Adrenal gland (tissue), 12 donors: ENCODE measurements around the gene ABHD16A. TPM values are rescaled to one million over a fixed set of nuclear protein-coding genes. Genes with fewer than 3 reads are reported as not detected.

Experiments used
- DNase-seq, 7 donors: peaks; one replicate each; pipeline ENCODE4 v3.0.0-alpha.2; 2019 to 2020
- H3K27ac ChIP-seq, 5 donors: fragments of 200-600 bp; sonication (generic) in 4 of 5; 1 replicate in 3 of 5; 2 replicates in 2 of 5; pipeline versions ENCODE4 v1.5.1 to v1.8.0; 2016 to 2020; ENCODE audit warnings: mild to moderate bottlenecking in 1 of 5
- H3K27me3 ChIP-seq: fragments of 200-600 bp; 2 replicates; pipeline ENCODE4 v1.8.0; 2021
- H3K36me3 ChIP-seq, 2 donors: fragments of 200-600 bp; replicated peaks in 1 of 2; 1 replicate in 1 of 2; 2 replicates in 1 of 2; pipeline versions ENCODE4 v1.5.1 to v1.8.0; 2018 to 2022
- H3K4me1 ChIP-seq, 2 donors: fragments of 200-600 bp; replicated peaks in 1 of 2; 1 replicate in 1 of 2; 2 replicates in 1 of 2; pipeline versions ENCODE4 v1.5.1 to v1.8.0; 2018 to 2021
- H3K4me3 ChIP-seq, 4 donors: fragments of 200-600 bp; sonication (generic) in 3 of 4; one replicate each; pipeline ENCODE4 v1.5.1; 2016 to 2018
- H3K9me3 ChIP-seq, 3 donors: fragments of 200-600 bp; sonication (generic) in 1 of 3; replicated peaks in 1 of 3; 1 replicate in 2 of 3; 2 replicates in 1 of 3; pipeline versions ENCODE4 v1.5.1 to v1.8.0; 2016 to 2021
- CTCF ChIP-seq, 6 experiments: fragments of 450-650 bp in 4 of 6; fragments of 200-600 bp in 2 of 6; sonication (generic) in 1 of 6; IDR thresholded peaks; 1 replicate in 5 of 6; 2 replicates in 1 of 6; pipeline versions ENCODE4 v1.5.1 to v1.8.0; 2016 to 2021; ENCODE audit warnings: antibody characterized with exemption in 6 of 6, mild to moderate bottlenecking in 2 of 6, moderate library complexity in 1 of 6
- POLR2A ChIP-seq, 2 donors: fragments of 450-650 bp; IDR thresholded peaks; one replicate each; pipeline ENCODE4 v1.6.1; 2017; ENCODE audit warnings: antibody characterized with exemption in 2 of 2, mild to moderate bottlenecking in 2 of 2, moderate library complexity in 1 of 2
- WGBS, 4 donors: extraction: QIAGEN DNeasy Blood & Tissue Kit in 2 of 4; methylation state at CpG; one replicate each; pipeline versions ENCODE4 v1.1.5 to v1.1.7; 2013 to 2017; 5-methylcytosine and 5-hydroxymethylcytosine counted together
- intact Hi-C, 2 donors: fragments of 100-400 bp; cut with DNase I; formaldehyde crosslinking; loops; one replicate each; pipeline versions ENCODE4 v1.14.1 to v1.15.0; 2022 to 2023
- microRNA-seq, 3 donors: library from miRNA; unstranded; fragments of <30 nt; microRNA quantifications; one replicate each; pipeline ENCODE4, GENCODE V29; 2017 to 2020
- polyA plus RNA-seq, 3 donors: library from polyadenylated mRNA; stranded (reverse); fragments of 200-250 nt in 2 of 3; fragments of 350-450 nt in 1 of 3; fragmentation: Illumina TruSeq in 1 of 3; extraction: RNeasy Lipid Tissue Mini Kit (QIAGEN cat#74804) in 1 of 3; gene quantifications; one replicate each; pipeline ENCODE4 v1.2.3, GENCODE V29; 2013 to 2014
- small RNA-seq, 2 donors: library from RNA; depleted of rRNA; stranded (forward); fragments of <200 nt; gene quantifications; one replicate each; pipeline ENCODE3, GENCODE V24; 2016
- total RNA-seq, 9 donors: library from RNA; depleted of rRNA in 4 of 9; stranded (reverse); fragments of >200 nt in 4 of 9; fragments of 120-200 nt in 1 of 9; fragmentation: NEBNext Ultra II Directional in 1 of 9; extraction: Animal tissue kit (Norgen Biotek cat#: 25700) in 1 of 9; gene quantifications; one replicate each; pipeline versions ENCODE4 v1.1.0 to v1.2.4, GENCODE V29; 2013 to 2023
- donor health status: healthy with polysubstance abuse.
- donor health status: Bipolar disorder and iron deficiency.
- donor health status: DM: yes; HTN: yes; CAD: no.
- donor health status: DM: no; HTN: no; CAD: no.
- donor health status: DM: no; HTN: no; CAD: no.
- donor health status: DM: yes; HTN: yes; CAD: no.

Gene ABHD16A
- total and polyA plus RNA-seq, 12 donors = 38.7 to 73.1 (median 58.1) TPM

GRCh38 chr6:31639043-31639442 lies 64.1 kb downstream of the ABHD16A start:
- H3K36me3 ChIP-seq = peaks cover 0 to 98% of the 10 kb centered on the region in 2 donors
- WGBS, 4 donors = 70 to 81% (median 72%) methylated on average over 6 to 9 of the region's 9 CpGs
- DNase-seq = no peak

More at GRCh38 chr6:31639043-31639442, 64.1 kb downstream of the ABHD16A start:
- intact Hi-C loops = no loop called here
- no peaks in the 10 kb centered on the region for H3K9me3 ChIP-seq
- peaks cover 0 to 5% of the 10 kb centered on the region in 2 donors for H3K4me1 ChIP-seq
- no peaks in the 10 kb centered on the region for H3K27me3 ChIP-seq
- H3K27ac ChIP-seq = no peak overlapping the region
- no peak for TF ChIP-seq POLR2A (IDR thresholded peaks at IDR 0.05)
- TF ChIP-seq CTCF (IDR thresholded peaks at IDR 0.05) = no peak
- no peak overlapping the region for H3K4me3 ChIP-seq

Small RNA genes within 50 kb of the gene (microRNA-seq; reads per million reads assigned to microRNA genes)
- gene MIR4646 = 0.38 to 0.89 (median 0.85) reads per million in 3 donors

Small RNA genes within 50 kb of the gene (small RNA-seq; reads per million reads assigned to genes)
- gene LY6G6D (0 reads per million in 2 donors), gene MIR4646 (0 reads per million in 2 donors), gene RF00019 (0 reads per million in 2 donors)

Other genes starting within 250 kb of the ABHD16A start
Only the 30 nearest of the 39 such genes appear.
- gene ATP6V1G2, start 156.7 kb downstream of the ABHD16A start, total RNA-seq = 1 to 10 TPM in 7 of 9 donors, under 1 TPM in 2; 0.87 to 4.8 (median 2.8) TPM
- gene ATP6V1G2, start 156.7 kb downstream of the ABHD16A start, polyA plus RNA-seq = 1 to 10 TPM; 2.8 to 6.6 (median 5.6) TPM
- 10 to 100 TPM; 15.1 to 33.6 (median 27.9) TPM for gene NFKBIL1, start 155.7 kb downstream of the ABHD16A start, total RNA-seq
- gene NFKBIL1, start 155.7 kb downstream of the ABHD16A start, polyA plus RNA-seq = 10 to 100 TPM in 2 of 3 donors, 1 to 10 TPM in 1; 5.0 to 46.2 (median 27.6) TPM
- gene LTA, start 131.0 kb downstream of the ABHD16A start, total RNA-seq = 1 to 10 TPM in 2 of 9 donors, not detected in 7; 1.2 to 1.4 TPM
- under 1 TPM in 2 of 3 donors, not detected in 1; 0.20 to 0.72 TPM for gene LTA, start 131.0 kb downstream of the ABHD16A start, polyA plus RNA-seq
- gene TNF, start 127.8 kb downstream of the ABHD16A start, total RNA-seq = 1 to 10 TPM in 5 of 9 donors, under 1 TPM in 3, not detected in 1; 0.33 to 3.2 (median 1.2) TPM
- 1 to 10 TPM in 1 of 3 donors, under 1 TPM in 2; 0.22 to 1.0 (median 0.81) TPM for gene TNF, start 127.8 kb downstream of the ABHD16A start, polyA plus RNA-seq
- 1 to 10 TPM in 3 of 9 donors, under 1 TPM in 3, not detected in 3; 0.35 to 4.3 (median 0.95) TPM for gene LTB, start 120.9 kb downstream of the ABHD16A start, total RNA-seq
- gene LTB, start 120.9 kb downstream of the ABHD16A start, polyA plus RNA-seq = 1 to 10 TPM in 2 of 3 donors, under 1 TPM in 1; 0.31 to 6.7 (median 4.8) TPM
- 10 to 100 TPM in 8 of 9 donors, 1 to 10 TPM in 1; 5.8 to 29.0 (median 16.9) TPM for gene LST1, start 117.0 kb downstream of the ABHD16A start, total RNA-seq
- 10 to 100 TPM in 2 of 3 donors, 1 to 10 TPM in 1; 9.7 to 67.8 (median 49.2) TPM for gene LST1, start 117.0 kb downstream of the ABHD16A start, polyA plus RNA-seq
- under 1 TPM in 1 of 9 donors, not detected in 8; 0.46 TPM for gene NCR3, start 110.3 kb downstream of the ABHD16A start, total RNA-seq
- under 1 TPM in 2 of 3 donors, not detected in 1; 0.10 to 0.24 TPM for gene NCR3, start 110.3 kb downstream of the ABHD16A start, polyA plus RNA-seq
- gene AIF1, start 88.1 kb downstream of the ABHD16A start, total RNA-seq = 100 to 1,000 TPM in 1 of 9 donors, 10 to 100 TPM in 8; 15.3 to 104 (median 64.7) TPM
- 10 to 100 TPM; 61.4 to 81.6 (median 73.0) TPM for gene AIF1, start 88.1 kb downstream of the ABHD16A start, polyA plus RNA-seq
- 100 to 1,000 TPM in 5 of 9 donors, 10 to 100 TPM in 4; 31.9 to 198 (median 103) TPM for gene PRRC2A, start 82.6 kb downstream of the ABHD16A start, total RNA-seq
- 100 to 1,000 TPM in 2 of 3 donors, 10 to 100 TPM in 1; 55.6 to 419 (median 330) TPM for gene PRRC2A, start 82.6 kb downstream of the ABHD16A start, polyA plus RNA-seq
- 100 to 1,000 TPM; 113 to 336 (median 299) TPM for gene BAG6, start 50.7 kb downstream of the ABHD16A start, total RNA-seq
- gene BAG6, start 50.7 kb downstream of the ABHD16A start, polyA plus RNA-seq = 100 to 1,000 TPM; 170 to 799 (median 668) TPM
- gene APOM, start 47.4 kb downstream of the ABHD16A start, total RNA-seq = 1 to 10 TPM in 8 of 9 donors, not detected in 1; 2.3 to 4.7 (median 3.7) TPM
- 10 to 100 TPM in 2 of 3 donors, 1 to 10 TPM in 1; 6.4 to 18.2 (median 10.7) TPM for gene APOM, start 47.4 kb downstream of the ABHD16A start, polyA plus RNA-seq
- gene C6orf47, start 42.5 kb downstream of the ABHD16A start, total RNA-seq = 10 to 100 TPM; 23.8 to 37.0 (median 27.2) TPM
- 10 to 100 TPM; 17.9 to 23.6 (median 20.0) TPM for gene C6orf47, start 42.5 kb downstream of the ABHD16A start, polyA plus RNA-seq
- 10 to 100 TPM; 10.2 to 61.2 (median 16.9) TPM for gene GPANK1, start 38.3 kb downstream of the ABHD16A start, total RNA-seq
- gene GPANK1, start 38.3 kb downstream of the ABHD16A start, polyA plus RNA-seq = 10 to 100 TPM in 2 of 3 donors, 1 to 10 TPM in 1; 7.4 to 18.3 (median 17.6) TPM
- 100 to 1,000 TPM; 142 to 324 (median 177) TPM for gene CSNK2B, start 37.2 kb downstream of the ABHD16A start, total RNA-seq
- 100 to 1,000 TPM; 171 to 239 (median 236) TPM for gene CSNK2B, start 37.2 kb downstream of the ABHD16A start, polyA plus RNA-seq
- 10 to 100 TPM in 1 of 9 donors, 1 to 10 TPM in 6, under 1 TPM in 2; 0.48 to 13.3 (median 3.4) TPM for gene LY6G5B, start 33.3 kb downstream of the ABHD16A start, total RNA-seq
- gene LY6G5B, start 33.3 kb downstream of the ABHD16A start, polyA plus RNA-seq = 10 to 100 TPM in 1 of 3 donors, 1 to 10 TPM in 2; 4.2 to 13.4 (median 8.1) TPM
- 1 to 10 TPM in 5 of 9 donors, under 1 TPM in 3, not detected in 1; 0.39 to 2.5 (median 1.8) TPM for gene LY6G5C, start 22.3 kb downstream of the ABHD16A start, total RNA-seq
- gene LY6G5C, start 22.3 kb downstream of the ABHD16A start, polyA plus RNA-seq = 1 to 10 TPM in 2 of 3 donors, under 1 TPM in 1; 0.75 to 3.6 (median 3.1) TPM
- gene LY6G6F, start 3.5 kb upstream of the ABHD16A start, total RNA-seq = under 1 TPM in 1 of 9 donors, not detected in 8; 0.44 TPM
- gene LY6G6F, start 3.5 kb upstream of the ABHD16A start, polyA plus RNA-seq = not detected
- gene LY6G6D, start 12.0 kb upstream of the ABHD16A start, total RNA-seq = not detected
- not detected for gene LY6G6D, start 12.0 kb upstream of the ABHD16A start, polyA plus RNA-seq
- gene LY6G6C, start 18.4 kb upstream of the ABHD16A start, total RNA-seq = not detected
- not detected for gene LY6G6C, start 18.4 kb upstream of the ABHD16A start, polyA plus RNA-seq
- gene MPIG6B, start 20.0 kb upstream of the ABHD16A start, total RNA-seq = under 1 TPM in 2 of 9 donors, not detected in 7; 0.22 to 0.65 TPM
- under 1 TPM in 2 of 3 donors, not detected in 1; 0.07 to 0.08 TPM for gene MPIG6B, start 20.0 kb upstream of the ABHD16A start, polyA plus RNA-seq
- 10 to 100 TPM; 21.1 to 52.7 (median 31.5) TPM for gene DDAH2, start 26.0 kb upstream of the ABHD16A start, total RNA-seq
- gene DDAH2, start 26.0 kb upstream of the ABHD16A start, polyA plus RNA-seq = 100 to 1,000 TPM in 2 of 3 donors, 1 to 10 TPM in 1; 6.4 to 202 (median 138) TPM
- 100 to 1,000 TPM; 176 to 426 (median 217) TPM for gene CLIC1, start 33.2 kb upstream of the ABHD16A start, total RNA-seq
- 100 to 1,000 TPM; 109 to 252 (median 146) TPM for gene CLIC1, start 33.2 kb upstream of the ABHD16A start, polyA plus RNA-seq
- 10 to 100 TPM in 3 of 9 donors, 1 to 10 TPM in 6; 3.0 to 16.7 (median 5.9) TPM for gene MSH5, start 36.7 kb upstream of the ABHD16A start, total RNA-seq
- 10 to 100 TPM in 2 of 3 donors, 1 to 10 TPM in 1; 3.6 to 24.5 (median 16.8) TPM for gene MSH5, start 36.7 kb upstream of the ABHD16A start, polyA plus RNA-seq
- 1 to 10 TPM in 1 of 9 donors, under 1 TPM in 3, not detected in 5; 0.46 to 2.3 (median 0.84) TPM for gene SAPCD1, start 59.3 kb upstream of the ABHD16A start, total RNA-seq
- gene SAPCD1, start 59.3 kb upstream of the ABHD16A start, polyA plus RNA-seq = 10 to 100 TPM in 1 of 3 donors, 1 to 10 TPM in 1, under 1 TPM in 1; 0.75 to 17.2 (median 6.0) TPM
- 1 to 10 TPM in 2 of 9 donors, under 1 TPM in 7; 0.17 to 2.3 (median 0.36) TPM for gene VWA7, start 74.0 kb upstream of the ABHD16A start, total RNA-seq
- gene VWA7, start 74.0 kb upstream of the ABHD16A start, polyA plus RNA-seq = 1 to 10 TPM in 2 of 3 donors, under 1 TPM in 1; 0.74 to 8.1 (median 1.1) TPM
- gene VARS1, start 92.4 kb upstream of the ABHD16A start, total RNA-seq = 10 to 100 TPM; 15.0 to 90.8 (median 54.9) TPM
- 10 to 100 TPM; 58.6 to 74.6 (median 59.2) TPM for gene VARS1, start 92.4 kb upstream of the ABHD16A start, polyA plus RNA-seq
- 10 to 100 TPM; 29.2 to 61.3 (median 43.5) TPM for gene LSM2, start 103.6 kb upstream of the ABHD16A start, total RNA-seq
- gene LSM2, start 103.6 kb upstream of the ABHD16A start, polyA plus RNA-seq = 10 to 100 TPM; 28.0 to 55.2 (median 42.8) TPM
- 1 to 10 TPM in 8 of 9 donors, under 1 TPM in 1; 0.79 to 4.3 (median 1.9) TPM for gene HSPA1L, start 112.0 kb upstream of the ABHD16A start, total RNA-seq
- 1 to 10 TPM; 1.0 to 5.3 (median 1.1) TPM for gene HSPA1L, start 112.0 kb upstream of the ABHD16A start, polyA plus RNA-seq
- gene HSPA1A, start 112.2 kb upstream of the ABHD16A start, total RNA-seq = 100 to 1,000 TPM; 102 to 261 (median 211) TPM
- gene HSPA1A, start 112.2 kb upstream of the ABHD16A start, polyA plus RNA-seq = 10 to 100 TPM; 48.5 to 89.4 (median 84.3) TPM
- gene HSPA1B, start 124.4 kb upstream of the ABHD16A start, total RNA-seq = 100 to 1,000 TPM; 156 to 424 (median 265) TPM
- 100 to 1,000 TPM in 1 of 3 donors, 10 to 100 TPM in 2; 29.0 to 102 (median 38.6) TPM for gene HSPA1B, start 124.4 kb upstream of the ABHD16A start, polyA plus RNA-seq